CD14-positive monocyte (primary cell): Measurements from ENCODE around the gene KREMEN1. TPM values are rescaled to one million over a fixed set of nuclear protein-coding genes. Genes with fewer than 3 reads are reported as not detected.

ENCODE experiments used
- DNase-seq, 3 donors: peaks; one replicate each; pipeline ENCODE4 v3.0.0-alpha.2; 2011 to 2022
- H2AFZ ChIP-seq: 2 replicates; pipeline ENCODE4 v1.6.0; 2012; ENCODE audit warnings: mild to moderate bottlenecking, low read depth, low read length, inconsistent platforms; ENCODE audit not compliant: insufficient read depth, poor library complexity, severe bottlenecking
- H3K27ac ChIP-seq, 2 donors: 1 replicate in 1 of 2; 2 replicates in 1 of 2; pipeline ENCODE4 v1.5.1; 2012 to 2013; ENCODE audit warnings: low read length in 2 of 2, control low read depth in 1 of 2, inconsistent platforms in 1 of 2, low read depth in 1 of 2, mild to moderate bottlenecking in 1 of 2
- H3K27me3 ChIP-seq, 2 donors: one replicate each; pipeline versions ENCODE4 v1.6.0 to v1.6.1; 2011 to 2013; ENCODE audit warnings: low read length in 2 of 2; ENCODE audit not compliant: control insufficient read depth in 2 of 2, insufficient read depth in 2 of 2
- H3K36me3 ChIP-seq, 2 donors: replicated peaks in 1 of 2; 1 replicate in 1 of 2; 2 replicates in 1 of 2; pipeline versions ENCODE4 v1.5.1 to v1.6.1; 2012 to 2013; ENCODE audit warnings: low read length in 2 of 2, control low read depth in 1 of 2, inconsistent platforms in 1 of 2, mild to moderate bottlenecking in 1 of 2; ENCODE audit not compliant: insufficient read depth in 2 of 2, control insufficient read depth in 1 of 2
- H3K4me1 ChIP-seq, 2 donors: 1 replicate in 1 of 2; 2 replicates in 1 of 2; pipeline versions ENCODE4 v1.5.1 to v1.6.1; 2012 to 2013; ENCODE audit warnings: low read length in 2 of 2, control low read depth in 1 of 2, inconsistent platforms in 1 of 2, mild to moderate bottlenecking in 1 of 2, moderate library complexity in 1 of 2; ENCODE audit not compliant: insufficient read depth in 2 of 2, control insufficient read depth in 1 of 2
- H3K4me2 ChIP-seq: replicated peaks from 2 replicates; pipeline ENCODE3; 2012; ENCODE audit warnings: low read length, moderate library complexity, mild to moderate bottlenecking; ENCODE audit not compliant: poor library complexity, severe bottlenecking; ENCODE audit errors: extremely low read depth
- H3K4me3 ChIP-seq, 3 experiments: fragments of 200-600 bp in 1 of 3; sonication (generic) in 1 of 3; replicated peaks in 1 of 3; 1 replicate in 2 of 3; 2 replicates in 1 of 3; pipeline ENCODE4 v1.5.1; 2011 to 2013; ENCODE audit warnings: low read length in 3 of 3, mild to moderate bottlenecking in 3 of 3, control low read depth in 2 of 3, low read depth in 2 of 3, inconsistent platforms in 1 of 3, moderate library complexity in 1 of 3
- H3K79me2 ChIP-seq: 2 replicates; pipeline ENCODE4 v1.6.0; 2012; ENCODE audit warnings: mild to moderate bottlenecking, control low read depth, inconsistent platforms, low read length, moderate library complexity; ENCODE audit not compliant: insufficient read depth
- H3K9ac ChIP-seq: 2 replicates; pipeline ENCODE4 v1.6.0; 2017; ENCODE audit warnings: low read length, mild to moderate bottlenecking; ENCODE audit not compliant: insufficient read depth, poor library complexity, severe bottlenecking
- H3K9me3 ChIP-seq, 2 donors: replicated peaks in 1 of 2; 1 replicate in 1 of 2; 2 replicates in 1 of 2; pipeline versions ENCODE4 v1.5.1 to v1.6.1; 2012 to 2013; ENCODE audit warnings: low read length in 2 of 2, control low read depth in 1 of 2; ENCODE audit not compliant: control insufficient read depth in 1 of 2, insufficient read depth in 1 of 2
- H4K20me1 ChIP-seq: 2 replicates; pipeline ENCODE4 v1.6.0; 2012; ENCODE audit warnings: mild to moderate bottlenecking, low read length, control low read depth, moderate library complexity; ENCODE audit not compliant: insufficient read depth
- H3K27ac Mint-ChIP-seq, 7 donors: one replicate each; pipeline ENCODE4 v1.8.0; 2020; ENCODE audit warnings: mild to moderate bottlenecking in 7 of 7, mixed read lengths in 7 of 7, moderate library complexity in 6 of 7, inconsistent platforms in 2 of 7
- H3K27me3 Mint-ChIP-seq, 3 donors: one replicate each; pipeline ENCODE4 v1.8.0; 2021 to 2022; ENCODE audit warnings: low read depth in 3 of 3, mild to moderate bottlenecking in 3 of 3, mixed read lengths in 3 of 3, moderate library complexity in 3 of 3, inconsistent platforms in 1 of 3
- H3K36me3 Mint-ChIP-seq, 2 donors: one replicate each; pipeline ENCODE4 v1.8.0; 2020; ENCODE audit warnings: mixed read lengths in 2 of 2, inconsistent platforms in 1 of 2, mild to moderate bottlenecking in 1 of 2
- H3K4me1 Mint-ChIP-seq: one replicate; pipeline ENCODE4 v1.8.0; 2020; ENCODE audit warnings: mild to moderate bottlenecking, mixed read lengths
- H3K4me3 Mint-ChIP-seq, 2 donors: one replicate each; pipeline ENCODE4 v1.8.0; 2020; ENCODE audit warnings: mild to moderate bottlenecking in 2 of 2, mixed read lengths in 2 of 2, moderate library complexity in 1 of 2
- H3K9me3 Mint-ChIP-seq, 7 donors: one replicate each; pipeline ENCODE4 v1.8.0; 2020 to 2022; ENCODE audit warnings: mixed read lengths in 7 of 7, mild to moderate bottlenecking in 6 of 7, moderate library complexity in 6 of 7, inconsistent platforms in 2 of 7
- CTCF ChIP-seq: fragments of 200-600 bp; IDR thresholded peaks from one replicate; pipeline ENCODE4 v1.8.0; 2022; ENCODE audit warnings: antibody characterized with exemption, mild to moderate bottlenecking
- WGBS: methylation state at CpG from one replicate; pipeline ENCODE4 v1.1.5; 2013; ENCODE audit warnings: missing lambda C conversion rate; ENCODE audit not compliant: insufficient coverage; 5-methylcytosine and 5-hydroxymethylcytosine counted together
- intact Hi-C, 2 donors: fragments of 100-400 bp; cut with micrococcal nuclease; formaldehyde crosslinking; loops; one replicate each; pipeline versions ENCODE4 v1.15.0 to v1.15.1; 2023
- polyA plus RNA-seq, 3 donors: library from polyadenylated mRNA; depleted of rRNA in 1 of 3; unstranded in 2 of 3; stranded (reverse) in 1 of 3; fragments of 300-500 nt in 2 of 3; fragments of >200 nt in 1 of 3; fragmentation: Illumina TruSeq in 2 of 3; gene quantifications; 1 replicate in 2 of 3; 2 replicates in 1 of 3; pipeline ENCODE4 v1.2.3, GENCODE V29; 2012 to 2021

Gene KREMEN1
- polyA plus RNA-seq, 3 donors = 0.47 to 1.6 (median 0.69) TPM

- Mint-ChIP-seq H3K4me3 (no peak overlapping the region), H3K4me1 (peaks cover 4% of the 10 kb centered on the region), H3K36me3 (no peaks in the 10 kb centered on the region), H3K27me3 (peaks cover 1 to 9% (median 2%) of the 10 kb centered on the region in 3 donors), H3K27ac (no peak overlapping the region), H3K9me3 (no peaks in the 10 kb centered on the region)
- 89% methylated on average over 25 of the region's 27 CpGs for WGBS
- H3K4me2 ChIP-seq = no peak overlapping the region
- H3K4me3 ChIP-seq = no peak overlapping the region
- H3K36me3 ChIP-seq = no peaks in the 10 kb centered on the region
- intact Hi-C loops = no loop called here
- no peaks in the 10 kb centered on the region for H3K27me3 ChIP-seq
- H3K79me2 ChIP-seq = no peaks in the 10 kb centered on the region
- H3K27ac ChIP-seq = no peak overlapping the region
- H3K9ac ChIP-seq = no peak overlapping the region
- no peaks in the 10 kb centered on the region for H4K20me1 ChIP-seq
- H3K4me1 ChIP-seq = no peaks in the 10 kb centered on the region
- TF ChIP-seq CTCF = no peak
- H2AFZ ChIP-seq = no peak overlapping the region
- no peak for DNase-seq
- H3K9me3 ChIP-seq = no peaks in the 10 kb centered on the region
These were observed 72.7 kb downstream of the KREMEN1 start for GRCh38 chr22:29145321-29146072.

GRCh38 chr22:29146091-29146560, 73.3 kb downstream of the KREMEN1 start:
- no peak for TF ChIP-seq CTCF
- Mint-ChIP-seq H3K36me3 (no peaks in the 10 kb centered on the region), H3K27ac (no peak overlapping the region), H3K4me3 (no peak overlapping the region), H3K9me3 (no peaks in the 10 kb centered on the region), H3K4me1 (no peaks in the 10 kb centered on the region), H3K27me3 (peaks cover 1 to 9% (median 2%) of the 10 kb centered on the region in 3 donors)
- intact Hi-C loops = no loop called here
- Histone ChIP-seq H4K20me1 (no peaks in the 10 kb centered on the region), H3K4me2 (no peak overlapping the region), H3K79me2 (no peaks in the 10 kb centered on the region), H3K9ac (no peak overlapping the region), H3K9me3 (no peaks in the 10 kb centered on the region), H3K27ac (no peak overlapping the region), H3K4me3 (no peak overlapping the region), H2AFZ (no peak overlapping the region), H3K4me1 (no peaks in the 10 kb centered on the region), H3K36me3 (no peaks in the 10 kb centered on the region), H3K27me3 (no peaks in the 10 kb centered on the region)
- WGBS = 86% methylated on average over 2 of the region's 14 CpGs
- DNase-seq = no peak
